HG03135 (cell line): Measurements from ENCODE around the gene ARHGAP19.

Experiments used
- ATAC-seq: cut with Tn5 transposase; IDR thresholded peaks from one replicate; pipeline ENCODE4 v1.9.1; 2021; ENCODE audit warnings: mild to moderate bottlenecking, moderate library complexity; ENCODE audit not compliant: unreplicated experiment

The ARHGAP19 gene

GRCh38 chr10:97173036-97173435, 119.4 kb downstream of the ARHGAP19 start:
- no peak for ATAC-seq
